Stimulated activated CD8-positive, alpha-beta memory T cell treated with anti-CD3 and anti-CD28 coated beads, Interleukin-12 subunit alpha, Interleukin-12 subunit beta, amount 100 ng/mL, for 24 hours (primary cell): ENCODE data around the gene STPG2.

Experiments used
- DNase-seq: peaks from one replicate; pipeline ENCODE4 v3.0.0-alpha.2; 2020; ENCODE audit errors: extremely low read depth

Gene STPG2

DNA sequence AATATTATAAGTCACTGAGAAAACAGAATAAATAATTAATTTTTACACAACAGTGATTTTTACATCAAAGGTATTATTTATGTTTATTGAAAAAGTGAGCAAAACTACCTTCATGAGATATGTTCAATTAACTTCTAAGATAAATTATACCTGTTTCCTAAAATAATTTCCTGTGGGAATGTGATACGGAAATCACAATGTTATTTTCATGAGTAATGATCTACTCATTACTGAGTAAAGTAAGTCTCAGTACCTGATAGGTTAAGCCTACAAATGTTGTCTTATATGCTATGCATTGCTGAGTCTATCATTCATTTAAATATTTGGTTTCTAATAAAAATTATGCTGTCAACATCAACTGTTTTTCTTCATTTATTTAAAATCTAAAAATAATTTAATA is 324.0 kb downstream of the STPG2 start:
- no peak for DNase-seq

DNA sequence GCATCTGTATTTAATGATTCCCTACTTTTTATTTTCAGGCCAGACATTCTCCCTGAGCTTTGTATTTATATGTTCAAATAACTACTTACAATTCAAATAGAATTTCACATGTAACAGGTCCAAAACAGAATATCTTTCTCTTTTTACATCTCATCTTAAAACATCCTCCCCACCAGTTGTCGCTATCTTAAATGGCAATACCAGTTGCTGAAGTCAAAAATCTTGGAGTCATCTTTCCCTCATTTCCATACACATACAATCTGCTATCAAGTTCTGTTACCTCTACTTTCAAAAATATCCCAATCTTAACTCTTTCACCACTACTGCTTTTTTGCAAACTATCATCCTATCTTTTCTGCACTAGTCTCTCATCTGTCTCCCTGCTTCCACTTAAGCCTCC is 330.5 kb downstream of the STPG2 start:
- no peak for DNase-seq

DNA sequence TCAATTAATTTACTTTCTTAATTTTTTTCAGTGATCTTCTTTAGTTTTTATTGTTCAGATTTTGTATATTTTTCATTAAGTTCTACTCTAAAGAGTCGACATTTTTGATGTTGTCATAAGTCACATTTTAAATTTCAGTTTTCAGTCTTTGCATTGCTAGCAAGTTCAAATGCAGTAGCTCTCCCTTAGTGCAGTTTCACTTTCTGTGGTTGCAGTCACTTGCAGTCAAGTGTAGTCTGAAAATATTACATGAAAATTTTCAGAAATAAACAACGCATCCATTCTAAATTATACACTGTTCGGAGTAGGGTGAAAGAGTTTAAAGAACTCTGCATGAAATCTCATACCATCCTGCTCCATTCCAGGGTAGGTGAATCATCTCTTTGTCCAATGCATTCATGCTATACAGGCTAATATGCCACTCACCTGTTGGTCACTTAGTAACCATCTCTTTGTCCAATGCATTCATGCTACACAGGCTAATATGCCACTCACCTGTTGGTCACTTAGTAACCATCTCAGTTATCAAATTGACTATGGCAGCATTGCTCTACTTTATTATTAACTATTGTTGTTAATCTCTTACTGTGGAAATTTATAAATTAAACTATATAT is 356.9 kb downstream of the STPG2 start:
- no peak for DNase-seq

DNA sequence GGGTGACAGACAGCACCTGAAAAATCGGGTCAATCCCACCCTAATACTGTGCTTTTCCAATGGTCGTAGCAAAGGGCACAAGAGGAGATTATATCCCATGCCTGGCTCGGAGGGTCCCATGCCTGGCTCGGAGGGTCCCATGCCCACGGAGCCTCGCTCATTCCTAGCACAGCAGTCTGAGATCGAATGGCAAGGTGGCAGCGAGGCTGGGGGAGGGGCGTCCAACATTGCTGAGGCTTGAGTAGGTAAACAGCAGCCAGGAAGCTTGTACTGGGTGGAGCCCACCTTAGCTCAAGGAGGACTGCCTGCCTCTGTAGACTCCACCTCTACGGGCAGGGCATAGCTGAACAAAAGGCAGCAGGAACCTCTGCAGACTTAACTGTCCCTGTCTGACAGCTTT is 365.1 kb downstream of the STPG2 start:
- DNase-seq = no peak

- DNase-seq = no peak
Observed at GRCh38 chr4:97774347-97774989, 368.8 kb downstream of the STPG2 start.

DNA sequence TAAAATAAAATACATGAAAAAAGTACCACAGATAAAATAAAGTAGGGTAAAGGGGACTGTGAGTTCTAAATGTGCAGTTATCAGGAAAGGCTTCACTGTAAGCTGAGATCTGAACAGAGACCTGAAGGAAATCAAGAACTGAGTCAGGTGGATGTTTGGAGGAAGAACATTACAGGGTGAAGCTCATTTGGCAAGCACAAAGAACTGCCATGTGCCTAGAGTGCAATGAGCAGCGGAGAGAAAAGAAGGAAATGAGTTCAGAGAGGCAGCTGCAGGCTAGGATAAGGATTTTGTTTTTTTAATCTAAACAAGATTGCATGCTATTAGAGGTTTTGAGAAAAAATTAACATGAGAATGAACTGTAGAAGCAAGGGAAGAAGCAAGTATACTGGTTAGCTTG is 373.1 kb downstream of the STPG2 start:
- DNase-seq = no peak

DNA sequence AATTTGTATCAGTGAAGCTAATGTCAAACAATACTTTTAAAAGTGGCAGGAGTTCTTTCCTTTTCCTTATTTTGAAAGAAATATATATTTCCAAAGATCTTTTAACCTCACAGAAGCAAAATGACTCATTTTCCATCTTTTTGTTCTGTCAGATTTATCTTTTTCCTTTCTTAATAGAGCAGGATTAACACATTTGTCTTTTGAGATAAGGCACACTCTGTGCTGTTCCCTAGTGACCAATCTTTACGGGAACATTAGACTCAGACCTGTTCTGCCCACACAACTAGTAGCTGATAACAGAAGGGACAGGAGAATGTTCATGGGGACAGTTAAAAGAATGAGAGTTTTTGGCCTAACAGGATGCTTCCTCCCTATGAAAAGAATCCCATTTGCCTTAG is 381.2 kb downstream of the STPG2 start:
- no peak for DNase-seq

DNA sequence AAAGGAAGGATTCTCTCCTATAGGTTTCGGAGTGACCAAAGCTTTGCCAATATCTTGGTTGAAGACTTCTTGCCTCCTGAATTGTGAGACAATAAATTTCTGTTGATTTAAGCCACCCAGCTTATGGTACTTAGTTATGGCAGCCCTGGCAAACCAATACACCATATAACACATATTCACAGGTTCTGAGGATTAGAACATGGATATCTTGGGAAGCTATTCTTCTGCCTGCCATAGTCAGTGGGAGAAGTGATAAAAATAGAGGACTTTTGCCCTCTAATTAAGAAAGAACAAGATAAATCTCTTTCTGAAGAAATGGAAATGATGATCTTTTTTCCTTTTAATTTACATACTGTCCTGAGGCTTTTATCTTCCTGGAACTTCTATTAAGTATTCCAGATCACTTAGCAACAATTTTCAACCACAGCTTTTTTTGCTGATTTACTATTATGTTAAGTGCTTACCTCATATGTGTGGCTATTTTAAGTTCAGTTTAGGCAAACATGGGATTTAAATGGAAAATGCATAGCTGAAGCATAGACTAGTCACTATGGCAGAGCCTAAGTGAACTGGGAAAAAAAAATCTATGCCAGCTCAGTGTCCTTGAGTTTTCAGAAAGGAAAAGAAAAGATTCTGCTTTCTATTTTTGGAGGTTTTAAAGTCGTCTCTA is 381.7 kb downstream of the STPG2 start:
- DNase-seq = no peak

DNA sequence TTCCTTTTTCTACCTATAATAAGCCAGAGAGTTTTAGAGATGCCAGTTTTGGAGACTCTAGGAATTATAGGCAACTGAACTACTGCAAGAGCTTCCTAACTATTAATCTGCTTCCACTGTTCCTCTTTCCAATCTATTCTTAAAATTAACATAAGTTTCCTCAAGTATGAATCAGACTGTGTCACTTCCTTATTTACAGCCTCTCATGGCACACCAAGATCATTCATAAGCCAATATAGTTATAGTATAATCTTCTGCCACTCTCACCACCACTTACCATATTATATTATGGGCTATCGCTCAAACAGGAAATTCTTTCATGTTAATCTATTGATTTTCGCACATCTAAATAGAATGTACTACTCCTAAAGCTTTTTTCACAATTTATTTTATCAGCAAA is 383.5 kb downstream of the STPG2 start:
- DNase-seq = no peak

GRCh38 chr4:97752599-97752998 is 390.7 kb downstream of the STPG2 start:
- no peak for DNase-seq

DNA sequence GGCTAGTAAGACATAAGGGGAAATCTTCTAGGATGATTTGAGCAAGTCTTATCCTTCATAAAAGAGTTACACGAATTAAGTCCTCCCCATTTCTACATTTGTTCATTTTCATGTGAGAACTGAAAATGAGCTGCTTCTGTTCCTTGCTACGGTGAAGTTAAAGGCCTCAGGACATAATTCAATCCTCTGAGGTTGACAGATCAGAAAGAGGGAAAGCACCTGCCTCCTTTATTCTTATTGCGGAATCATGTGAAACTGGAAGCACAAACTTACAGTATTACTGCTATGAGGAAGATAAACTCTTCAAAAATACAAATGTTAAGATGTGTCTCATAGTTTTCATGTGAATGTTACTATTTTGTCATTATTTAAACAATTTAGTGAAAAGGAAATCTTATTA is 395.3 kb downstream of the STPG2 start:
- no peak for DNase-seq

DNA sequence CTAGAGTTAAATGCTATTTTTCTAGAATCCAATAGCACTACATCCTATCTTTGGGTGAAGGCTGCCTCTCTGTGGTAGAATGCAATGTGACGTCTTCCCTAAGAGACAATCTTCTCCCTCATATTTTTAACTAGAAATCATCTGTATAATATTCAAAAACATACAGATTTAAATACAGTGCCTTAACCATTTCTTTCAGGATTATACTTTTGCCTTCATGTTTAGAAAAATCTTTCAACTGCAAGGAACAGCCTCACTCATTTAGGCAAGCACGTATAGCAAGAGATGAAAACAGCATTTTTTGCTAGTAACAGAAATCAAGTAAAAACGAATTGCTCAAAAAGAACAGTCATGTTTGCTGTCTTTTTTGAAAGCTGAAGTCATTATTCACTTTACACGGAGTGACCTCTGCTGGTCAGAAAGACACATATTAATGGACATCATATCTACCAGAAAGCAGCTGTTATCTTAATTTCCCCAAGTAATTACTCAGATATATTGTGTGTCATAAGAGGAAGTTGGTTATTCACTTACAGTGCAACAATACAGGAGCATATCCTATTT is 422.3 kb downstream of the STPG2 start:
- DNase-seq = no peak

DNA sequence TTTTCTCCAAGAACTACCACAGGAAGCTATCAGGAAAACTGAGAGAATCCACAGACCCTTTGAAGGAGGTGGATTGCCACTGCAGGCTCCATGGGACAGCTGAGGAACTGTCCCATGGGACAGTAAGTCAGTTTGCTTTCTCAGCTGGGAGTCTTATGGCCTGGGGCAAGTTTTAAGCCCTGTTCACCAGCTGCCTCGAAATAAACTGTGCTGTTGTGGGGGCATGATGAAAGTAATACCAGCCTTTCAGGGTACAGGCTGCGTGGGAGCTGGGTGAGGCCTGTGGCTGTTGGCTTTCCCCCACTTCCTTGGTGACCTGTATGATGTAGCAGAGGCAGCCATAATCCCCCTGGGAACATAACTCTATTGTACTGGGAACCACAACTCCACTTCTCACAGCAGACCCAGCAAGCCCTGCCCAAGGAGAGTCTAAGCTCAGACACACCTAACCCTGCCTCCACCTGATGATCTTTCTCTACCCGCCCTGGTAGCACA is 452.1 kb downstream of the STPG2 start:
- no peak for DNase-seq

DNA sequence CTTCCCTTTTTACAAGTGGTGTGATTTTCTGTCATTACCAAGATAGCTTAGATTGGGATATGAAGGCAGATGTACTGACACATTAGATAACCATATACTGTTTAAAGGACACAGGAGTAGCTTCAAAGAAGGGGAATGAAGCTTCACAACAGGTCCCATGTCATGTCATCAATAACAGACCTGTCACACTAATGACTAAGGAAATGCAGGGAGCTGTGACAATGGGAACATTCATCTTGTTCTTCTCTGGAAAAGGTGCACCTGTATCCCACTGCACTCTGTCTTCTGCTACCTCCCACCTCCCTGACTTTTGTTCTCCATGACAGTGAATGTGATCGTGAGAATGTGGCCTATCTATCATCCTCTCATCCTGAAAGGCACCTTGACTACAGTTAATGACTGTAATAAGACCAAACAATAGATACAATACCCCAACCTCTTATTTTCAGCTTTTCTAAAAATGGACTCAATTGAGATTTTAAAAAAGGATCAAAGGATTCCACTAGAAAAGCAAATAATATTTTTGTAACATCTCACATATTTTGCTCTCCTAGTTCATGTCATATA is 472.5 kb downstream of the STPG2 start:
- no peak for DNase-seq

- no peak for DNase-seq
Observed at GRCh38 chr4:97665553-97665952, 477.7 kb downstream of the STPG2 start.

GRCh38 chr4:97664741-97665140 is 478.5 kb downstream of the STPG2 start:
- no peak for DNase-seq

DNA sequence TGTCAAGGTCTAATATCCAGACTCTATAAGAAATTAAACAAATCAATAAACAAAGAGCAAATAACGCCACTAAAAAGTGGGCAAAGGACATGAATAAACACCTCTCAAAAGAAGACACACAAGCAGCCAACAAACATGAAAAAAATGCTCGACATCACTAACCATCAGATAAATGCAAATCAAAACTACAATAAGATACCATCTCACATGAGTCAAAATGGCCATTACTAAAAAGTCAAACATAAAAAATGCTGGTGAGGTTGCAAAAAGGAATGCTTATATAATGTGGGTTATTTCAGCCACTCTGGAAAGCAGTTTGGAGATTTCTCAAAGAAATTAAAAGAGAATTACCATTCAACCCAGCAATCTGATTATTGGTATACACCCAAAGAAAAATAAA is 481.1 kb downstream of the STPG2 start:
- DNase-seq = no peak

- no peak for DNase-seq
Observed at GRCh38 chr4:97656044-97656720, 487.1 kb downstream of the STPG2 start.

GRCh38 chr4:97653701-97654100 is 489.6 kb downstream of the STPG2 start:
- DNase-seq = no peak

DNA sequence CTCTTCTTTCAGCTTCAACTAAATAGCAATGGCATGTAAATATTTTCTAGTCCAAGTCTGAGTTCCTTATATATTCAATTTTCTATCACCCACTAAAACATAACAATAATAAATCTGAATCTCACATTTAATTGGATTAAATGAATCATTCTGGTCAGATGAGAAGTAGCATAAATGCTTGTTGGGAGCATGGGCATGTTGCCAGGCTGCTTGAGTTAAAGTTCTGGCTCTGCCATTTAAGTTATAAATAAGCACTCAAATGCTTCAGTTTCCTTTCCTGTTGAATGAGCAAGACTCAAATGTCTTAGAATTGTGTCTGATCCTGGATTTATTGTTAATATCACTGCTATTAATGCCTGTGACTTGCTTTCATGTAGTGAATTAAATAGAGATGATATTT is 496.3 kb downstream of the STPG2 start:
- DNase-seq = no peak

- no peak for DNase-seq
Observed at GRCh38 chr4:97645071-97645821, 498.0 kb downstream of the STPG2 start.
